IPS DF 4.7 (cell line): ENCODE data around the gene GPR142.
"Not testable (repeated sequence)": the region's sequence is repeated elsewhere in the genome, so short reads cannot be mapped to it uniquely, and the experiment has no call there.

Experiments
- DNase-seq: peaks from one replicate; pipeline ENCODE4 v3.0.0-alpha.2; 2013; ENCODE audit warnings: low spot score; ENCODE audit errors: extremely low read depth

GPR142 gene

DNA sequence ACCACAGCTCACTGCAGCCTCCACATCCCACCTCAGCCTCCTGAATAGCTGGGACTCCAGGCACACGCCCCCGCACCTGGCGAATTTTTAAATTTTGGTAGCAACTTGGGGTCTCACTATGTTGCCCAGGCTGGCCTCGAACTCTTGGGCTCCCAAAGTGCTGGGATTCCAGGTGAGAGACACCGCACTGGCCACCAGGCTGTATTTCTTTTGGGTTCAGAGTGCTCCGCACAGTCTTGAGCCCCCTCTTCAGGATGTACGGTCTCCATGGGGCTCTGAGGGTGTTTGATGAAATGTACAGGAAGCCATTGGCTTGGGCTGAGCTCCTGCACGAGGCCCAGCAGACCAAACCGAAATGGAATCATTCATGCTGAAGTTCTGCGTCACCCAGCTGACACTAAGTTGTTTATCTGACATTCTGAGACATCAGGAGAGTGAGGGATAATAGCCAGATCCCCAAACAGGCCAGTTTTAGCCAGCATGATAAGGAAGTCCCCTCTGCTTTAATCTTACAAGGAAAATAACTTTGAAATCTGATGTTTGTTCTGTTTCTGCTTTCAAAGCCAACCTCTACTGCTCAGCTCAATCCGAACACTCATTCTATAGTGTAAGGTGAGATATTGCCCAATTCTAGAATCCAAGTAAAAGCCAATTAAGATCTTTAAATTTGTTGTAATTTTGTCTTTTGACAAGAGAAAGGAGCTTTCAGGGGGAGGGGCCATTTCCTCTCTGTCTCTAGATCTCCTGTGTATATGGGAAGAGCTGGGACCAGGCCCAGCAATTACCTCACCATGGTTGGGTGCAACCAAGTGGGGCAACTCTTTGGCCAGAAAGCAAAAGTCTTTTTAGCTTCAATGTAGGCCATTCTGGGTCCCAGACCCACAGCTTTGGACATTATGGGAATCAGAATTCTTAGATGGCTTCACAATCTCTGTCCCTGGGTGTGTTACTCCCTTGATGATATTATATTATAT, 23.7 kb downstream of the GPR142 start:
- no peak for DNase-seq

DNA sequence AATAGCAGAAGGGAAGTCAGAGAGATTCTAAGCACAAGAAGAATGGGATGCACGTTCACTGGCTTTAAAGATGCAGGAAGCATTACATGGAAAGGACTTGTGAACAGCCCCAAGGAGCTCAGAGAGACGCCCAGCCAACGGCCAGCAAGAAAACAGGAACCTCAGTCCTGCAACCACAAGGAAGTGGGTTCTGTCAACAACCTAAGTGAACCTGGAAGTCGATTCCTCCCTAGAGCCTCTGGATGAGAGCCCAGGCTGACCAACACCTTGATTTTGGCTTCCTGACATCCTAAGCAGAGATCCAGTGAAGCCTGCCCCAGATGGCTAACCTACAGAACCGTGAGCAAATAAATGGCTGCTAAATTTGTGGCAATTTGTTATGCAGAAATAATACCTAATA, 24.5 kb downstream of the GPR142 start:
- DNase-seq, result no peak

DNA sequence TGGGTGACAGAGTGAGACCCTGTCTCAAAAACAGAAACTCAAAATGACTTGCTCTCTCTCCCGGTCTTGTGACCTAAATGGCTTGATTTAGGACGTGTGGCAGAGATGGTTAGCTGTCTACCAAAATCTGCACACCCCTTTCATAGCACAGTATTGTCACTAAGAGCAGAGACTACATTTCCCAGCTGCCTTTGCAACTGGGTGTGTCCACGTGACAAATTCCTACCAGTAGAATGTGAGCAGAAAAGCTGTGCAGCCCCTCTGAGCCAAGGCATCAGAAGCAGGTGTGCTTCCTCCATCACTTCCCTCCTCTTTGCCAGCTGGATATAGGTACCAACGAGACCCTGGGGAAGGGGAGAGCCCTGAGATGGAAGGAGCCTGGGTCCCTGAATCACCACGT, 25.5 kb downstream of the GPR142 start:
- DNase-seq, result no peak

DNA sequence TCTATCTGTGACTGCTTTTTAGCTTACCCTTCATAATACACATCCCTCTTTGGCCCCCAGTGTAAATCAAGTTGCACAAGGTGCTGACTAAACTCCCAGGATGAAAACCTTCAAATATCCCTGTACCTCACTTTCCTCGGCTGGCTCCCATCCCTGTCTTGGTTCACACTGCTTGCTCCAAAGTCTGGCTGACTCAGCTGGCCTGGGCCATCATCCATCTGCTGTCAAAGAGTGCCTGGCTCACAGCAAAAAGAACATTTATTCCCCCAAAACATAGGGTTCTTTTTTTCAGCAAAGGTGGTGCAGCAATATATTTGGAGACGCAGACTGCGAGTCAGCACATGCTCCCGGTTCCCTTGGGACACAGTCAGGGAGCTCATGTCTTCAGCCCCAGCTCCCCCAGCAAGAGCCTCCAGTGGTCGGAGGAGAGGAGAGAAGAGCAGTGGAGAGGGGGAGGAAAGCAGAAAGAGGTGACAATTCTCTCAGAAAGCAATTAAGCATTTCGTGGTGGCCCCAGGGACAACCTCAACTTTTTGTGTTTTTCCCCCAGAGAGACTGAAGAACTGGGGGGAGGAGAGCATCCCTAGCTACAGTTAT, 26.1 kb downstream of the GPR142 start:
- DNase-seq, result no peak

DNA sequence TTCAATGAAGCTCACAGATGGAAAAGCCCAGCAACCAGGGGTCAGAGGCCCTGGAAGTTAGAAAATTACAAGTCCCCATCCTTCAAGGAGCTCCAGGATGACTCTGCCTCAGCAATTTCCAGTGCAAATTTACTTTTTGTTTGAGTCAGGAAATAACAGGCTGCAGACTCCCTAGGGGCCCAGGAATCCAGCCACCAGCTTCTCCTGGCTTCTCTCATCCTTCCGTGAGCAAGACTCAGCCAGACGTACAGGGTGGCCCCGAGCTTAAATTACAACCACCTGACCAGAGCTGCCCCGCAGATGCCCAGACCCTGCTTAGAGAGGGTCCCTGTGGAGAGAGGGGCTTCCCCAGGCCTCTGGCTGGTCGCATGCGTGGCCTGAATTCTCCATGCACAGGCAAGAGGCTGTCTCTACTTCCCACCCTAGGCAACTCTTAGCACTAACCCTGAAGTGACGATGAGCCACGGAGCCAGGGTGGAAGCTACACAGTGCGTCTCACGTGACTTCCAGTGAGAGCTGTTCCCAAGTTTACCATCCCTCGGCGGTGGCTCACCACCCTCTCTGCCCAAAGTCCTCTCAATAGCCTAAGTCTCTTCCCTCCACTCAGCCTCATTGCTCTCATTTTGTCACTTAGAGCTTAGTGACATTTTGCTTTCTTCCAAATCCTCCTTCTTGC, 27.1 kb downstream of the GPR142 start:
- no peak for DNase-seq

DNA sequence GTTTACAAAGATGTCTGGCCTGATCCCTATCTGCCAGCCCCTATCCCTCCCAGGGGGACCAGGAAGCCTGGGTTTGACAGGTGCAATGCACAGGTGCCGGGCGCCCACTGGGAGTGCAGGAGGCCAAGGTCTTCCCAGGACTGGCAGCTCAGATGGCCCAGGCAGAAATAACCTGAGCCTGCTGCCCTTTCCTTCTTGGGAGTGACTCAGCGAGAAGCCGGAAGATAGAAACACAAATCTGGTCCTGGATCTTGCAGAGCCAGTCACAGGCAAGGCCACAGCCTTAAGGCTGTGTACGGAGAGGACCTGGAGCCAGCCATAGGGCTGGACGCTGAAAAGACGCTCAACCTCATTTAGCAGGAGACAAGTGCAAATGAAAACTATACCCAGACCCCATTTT, 27.7 kb downstream of the GPR142 start:
- DNase-seq, result no peak

DNA sequence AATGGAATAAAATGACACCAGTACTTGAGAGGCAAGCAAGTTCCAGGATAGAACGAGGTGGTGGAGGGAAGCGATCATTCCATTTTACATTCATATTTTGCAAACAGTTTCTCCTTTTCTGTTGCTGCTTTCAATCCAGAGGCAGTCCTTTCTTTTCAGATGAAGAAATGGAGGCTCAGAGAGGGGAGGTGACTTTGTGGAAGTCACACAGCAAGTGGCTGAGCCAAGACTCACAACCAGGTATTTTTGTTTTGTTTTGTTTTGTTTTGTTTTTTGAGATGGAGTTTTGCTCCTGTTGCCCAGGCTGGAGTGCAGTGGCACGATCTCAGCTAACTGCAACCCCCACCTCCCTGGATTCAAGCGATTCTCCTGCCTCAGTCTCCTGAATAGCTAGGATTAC, 29.3 kb downstream of the GPR142 start:
- no peak for DNase-seq

DNA sequence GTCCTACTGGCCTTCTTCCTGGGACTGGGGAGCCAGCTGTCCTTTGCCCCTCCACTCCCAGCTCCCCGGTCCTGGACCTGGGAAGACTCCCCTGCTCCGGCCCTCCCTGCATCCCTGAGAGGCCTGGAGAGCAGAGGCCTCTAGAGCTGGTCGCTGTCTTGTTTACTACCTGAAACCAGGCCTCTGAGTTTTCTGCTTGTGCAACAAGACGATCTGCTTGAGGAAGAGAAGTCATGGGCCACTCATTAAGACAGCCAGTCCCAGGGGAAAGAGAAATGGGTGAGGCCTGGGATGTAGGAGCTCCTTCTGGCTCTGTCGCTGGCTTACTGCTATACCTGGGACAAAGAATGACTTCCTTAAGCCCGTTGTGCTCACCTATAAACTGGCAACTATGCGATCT, 34.7 kb downstream of the GPR142 start:
- DNase-seq, result no peak

DNA sequence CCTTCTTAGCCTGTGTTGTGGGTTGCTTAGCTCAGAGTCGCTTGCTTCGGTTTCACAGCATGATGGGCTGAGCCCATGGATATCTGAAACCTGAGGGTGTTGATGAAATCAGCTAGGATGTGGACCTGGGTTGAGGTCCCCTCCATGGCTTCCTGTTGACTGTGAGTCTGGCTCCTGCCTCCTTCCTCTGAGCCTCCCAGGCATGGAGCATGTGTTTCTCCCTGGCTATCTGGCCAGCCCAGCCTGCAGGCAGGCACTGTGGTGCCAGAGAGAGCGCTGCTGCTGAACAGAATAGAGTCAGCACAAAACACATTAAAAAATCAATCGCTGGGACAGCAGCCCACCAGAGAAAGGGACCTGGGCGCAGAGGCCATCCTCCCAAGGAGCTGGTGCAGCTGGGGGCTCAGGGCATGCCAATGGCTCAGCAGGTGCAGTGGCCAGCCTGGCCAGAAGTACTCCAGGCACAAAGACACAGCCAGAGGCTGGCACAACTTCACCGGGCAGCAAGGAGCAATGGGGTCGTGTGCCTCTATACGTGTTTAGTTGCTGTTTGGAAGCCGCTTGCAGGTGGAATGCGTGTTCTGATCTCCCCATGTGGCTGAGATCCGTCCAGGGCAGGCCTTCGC, 36.3 kb downstream of the GPR142 start:
- DNase-seq, result no peak

DNA sequence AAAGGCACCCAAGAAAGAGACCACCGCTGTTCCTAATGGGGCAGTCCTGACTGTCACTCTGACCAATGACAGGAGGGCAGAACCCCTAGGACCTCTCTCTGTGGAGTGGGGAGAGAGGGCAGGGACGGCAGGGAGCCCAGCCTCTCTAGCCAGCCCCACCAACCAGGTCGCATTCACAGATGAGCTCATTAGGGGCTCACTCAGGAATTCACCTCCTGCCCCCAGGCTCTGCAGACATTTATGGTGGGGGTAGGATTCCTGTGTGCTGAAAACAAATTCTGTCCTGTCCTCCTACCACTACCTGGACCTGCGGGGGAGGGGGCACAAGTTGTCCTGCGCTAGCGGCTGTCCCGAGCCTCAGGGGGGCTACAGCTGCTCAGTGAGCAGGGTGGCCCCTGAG, 36.9 kb downstream of the GPR142 start:
- DNase-seq, result no peak

DNA sequence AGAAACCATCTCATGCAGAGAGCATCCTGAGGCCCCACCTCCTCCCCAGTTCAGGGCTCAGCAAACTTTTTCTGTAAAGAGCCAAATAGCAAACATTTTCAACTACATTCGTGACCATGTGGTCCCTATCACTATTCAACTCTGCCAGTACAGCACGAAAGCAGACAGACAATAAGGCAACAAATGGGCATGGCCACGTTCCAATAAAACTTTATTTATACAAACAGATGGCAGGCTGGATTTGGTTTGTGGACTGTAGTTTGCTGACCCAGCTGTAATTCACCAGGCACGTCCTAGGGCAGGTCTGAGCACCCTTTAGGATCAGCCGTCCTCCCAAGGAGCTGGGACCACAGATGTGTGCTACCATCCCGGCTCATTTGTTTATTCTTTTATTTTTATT, 37.5 kb downstream of the GPR142 start:
- DNase-seq, result no peak

DNA sequence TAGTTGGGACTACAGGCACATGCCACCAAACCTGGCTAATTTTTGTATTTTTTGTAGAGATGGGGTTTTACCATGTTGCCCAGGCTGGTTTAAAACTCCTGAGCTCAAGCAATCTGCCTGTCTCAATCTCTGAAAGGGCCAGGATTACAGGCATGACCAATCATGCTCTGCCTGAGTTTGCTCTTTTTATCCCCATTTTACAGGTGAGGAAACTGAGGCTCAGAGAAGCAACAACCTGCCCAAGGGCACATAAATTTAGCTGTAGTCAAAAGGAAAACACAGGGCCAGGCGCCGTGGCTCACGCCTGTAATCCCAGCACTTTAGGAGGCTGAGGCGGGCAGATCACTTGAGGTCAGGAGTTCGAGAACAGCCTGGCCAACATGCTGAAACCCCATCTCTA, 38.0 kb downstream of the GPR142 start:
- DNase-seq, result not testable (repeated sequence)

DNA sequence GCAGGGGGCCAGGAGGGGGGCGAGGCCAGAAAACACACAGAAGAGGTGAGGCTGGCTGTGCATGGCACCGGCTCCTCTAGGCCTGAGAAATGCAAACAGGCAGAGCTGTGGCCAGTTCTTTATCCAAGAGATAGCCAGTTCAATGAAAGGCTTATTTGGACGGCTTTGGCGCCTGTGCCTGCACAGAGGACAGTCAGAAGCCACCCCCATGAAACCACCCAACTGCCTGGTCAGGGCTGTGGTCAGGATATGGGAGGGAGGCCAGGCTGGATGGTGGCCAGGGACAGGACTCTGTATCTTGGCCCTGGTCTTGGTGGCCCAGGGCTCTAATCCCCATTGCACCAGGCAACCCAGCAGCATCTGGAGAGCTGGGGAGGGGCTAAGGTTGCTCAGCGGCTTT, 40.1 kb downstream of the GPR142 start:
- DNase-seq, result no peak

DNA sequence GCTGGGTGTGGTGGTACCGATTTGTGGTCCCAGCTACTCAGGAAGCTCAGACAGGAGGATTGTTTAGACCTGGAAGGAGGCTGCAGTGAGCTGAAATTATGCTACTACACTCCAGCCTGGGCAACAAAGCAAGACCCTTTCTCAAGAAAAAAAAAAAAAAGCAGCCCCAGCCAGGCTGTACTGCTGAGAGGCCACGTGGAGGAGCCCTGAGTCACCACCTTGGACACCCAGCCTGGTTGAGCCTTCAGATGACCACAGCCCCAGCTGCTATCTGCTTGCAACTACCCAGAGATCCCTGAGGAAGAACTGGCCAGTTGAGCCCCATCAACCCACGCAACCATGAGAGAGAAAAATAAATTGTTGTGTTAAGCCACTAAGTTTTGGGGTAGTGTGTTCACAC, 41.0 kb downstream of the GPR142 start:
- no peak for DNase-seq

DNA sequence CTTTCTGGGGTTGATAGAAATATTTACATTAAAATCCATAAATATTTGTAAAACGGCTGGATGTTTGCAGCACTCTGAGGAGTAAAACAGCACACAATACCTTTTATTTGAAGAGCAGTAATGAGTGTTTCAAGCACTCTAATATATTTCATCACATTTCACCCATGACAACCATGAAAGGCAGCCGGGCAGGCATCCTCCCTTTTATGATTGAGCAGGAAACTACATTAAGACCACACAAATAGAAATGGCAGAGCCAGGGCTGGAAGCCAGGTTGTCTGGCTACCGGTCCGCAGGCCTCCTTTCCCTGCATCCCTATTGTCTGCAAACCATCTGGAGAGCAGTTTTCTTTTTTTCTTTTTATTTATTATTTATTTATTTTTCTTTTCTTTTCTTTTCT, 41.5 kb downstream of the GPR142 start:
- DNase-seq, result no peak

DNA sequence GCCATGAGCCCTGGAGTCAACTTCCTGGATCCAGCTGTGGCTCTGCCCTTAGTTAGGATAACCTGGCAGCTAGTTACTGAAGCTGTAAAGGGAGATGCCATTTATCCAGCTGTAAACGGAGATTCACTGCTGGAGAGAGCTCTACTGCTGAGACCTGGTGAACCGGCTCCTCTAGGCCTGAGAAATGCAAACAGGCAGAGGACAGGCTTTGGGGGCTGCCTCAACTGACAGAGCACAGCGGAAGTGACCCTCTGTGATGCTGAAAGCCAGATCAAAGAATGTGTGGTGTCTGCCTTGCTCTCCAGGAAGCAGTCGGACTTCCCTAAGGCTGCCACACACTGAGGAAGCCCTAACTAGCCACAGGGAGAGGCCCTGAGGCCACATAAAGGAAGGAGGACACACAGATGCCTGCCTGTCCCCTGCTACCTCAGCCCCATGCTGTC, 42.7 kb downstream of the GPR142 start:
- no peak for DNase-seq

DNA sequence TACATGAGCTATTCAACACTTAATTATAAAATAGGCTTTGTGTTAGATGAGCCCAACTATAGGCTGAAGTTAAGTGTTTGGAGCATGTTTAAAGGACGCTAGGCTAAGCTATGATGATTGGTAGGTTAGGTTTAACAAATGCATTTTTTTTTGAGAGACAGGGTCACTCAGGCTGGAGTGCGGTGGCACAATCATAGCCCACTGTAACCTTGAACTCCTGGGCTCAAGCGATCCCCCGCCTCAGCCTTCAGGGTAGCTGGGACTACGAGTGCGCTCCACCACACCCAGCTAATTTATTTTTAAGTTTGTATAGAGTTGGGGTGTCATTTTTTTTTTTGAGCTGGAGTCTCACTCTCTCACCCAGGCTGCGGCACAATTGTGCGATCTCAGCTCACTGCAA, 45.3 kb downstream of the GPR142 start:
- DNase-seq, result no peak

DNA sequence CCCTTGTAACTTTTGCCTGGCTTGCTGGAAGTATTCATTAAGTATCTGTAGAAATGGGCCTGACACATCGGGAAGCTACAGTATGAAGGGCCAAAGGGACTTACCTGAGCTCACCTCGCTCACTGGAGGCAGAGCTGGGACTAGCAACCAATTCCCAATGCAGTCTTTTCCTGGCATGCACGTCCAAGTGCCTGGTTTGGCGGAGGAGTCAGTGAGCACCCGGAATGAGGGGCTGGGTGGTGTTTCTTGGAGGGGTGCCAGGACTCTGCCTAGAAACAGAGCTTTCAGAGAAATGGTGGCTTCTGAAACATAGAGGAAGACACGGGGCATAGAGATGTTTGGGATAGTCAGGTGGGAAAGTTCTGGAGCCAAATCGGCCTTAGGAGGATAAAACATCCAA, 46.2 kb downstream of the GPR142 start:
- DNase-seq, result no peak

DNA sequence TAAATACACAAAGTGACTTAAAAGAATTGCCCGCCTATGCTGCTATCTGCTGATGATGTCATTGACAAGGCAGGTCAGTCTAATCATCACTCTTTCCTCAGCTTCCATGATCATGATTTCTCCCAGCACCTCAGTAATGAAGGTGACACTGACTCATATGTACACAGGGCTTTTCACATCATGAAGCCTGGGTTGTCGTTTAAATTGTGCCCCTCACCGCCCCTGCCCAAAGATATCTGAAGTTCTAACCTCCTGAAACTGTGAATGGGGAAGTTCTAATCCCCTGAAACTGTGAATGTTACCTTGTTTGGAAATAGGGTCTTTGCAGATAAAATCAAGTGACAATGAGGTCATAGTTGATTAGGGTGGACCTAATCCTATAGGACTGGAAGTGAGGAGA, 47.2 kb downstream of the GPR142 start:
- DNase-seq, result no peak

DNA sequence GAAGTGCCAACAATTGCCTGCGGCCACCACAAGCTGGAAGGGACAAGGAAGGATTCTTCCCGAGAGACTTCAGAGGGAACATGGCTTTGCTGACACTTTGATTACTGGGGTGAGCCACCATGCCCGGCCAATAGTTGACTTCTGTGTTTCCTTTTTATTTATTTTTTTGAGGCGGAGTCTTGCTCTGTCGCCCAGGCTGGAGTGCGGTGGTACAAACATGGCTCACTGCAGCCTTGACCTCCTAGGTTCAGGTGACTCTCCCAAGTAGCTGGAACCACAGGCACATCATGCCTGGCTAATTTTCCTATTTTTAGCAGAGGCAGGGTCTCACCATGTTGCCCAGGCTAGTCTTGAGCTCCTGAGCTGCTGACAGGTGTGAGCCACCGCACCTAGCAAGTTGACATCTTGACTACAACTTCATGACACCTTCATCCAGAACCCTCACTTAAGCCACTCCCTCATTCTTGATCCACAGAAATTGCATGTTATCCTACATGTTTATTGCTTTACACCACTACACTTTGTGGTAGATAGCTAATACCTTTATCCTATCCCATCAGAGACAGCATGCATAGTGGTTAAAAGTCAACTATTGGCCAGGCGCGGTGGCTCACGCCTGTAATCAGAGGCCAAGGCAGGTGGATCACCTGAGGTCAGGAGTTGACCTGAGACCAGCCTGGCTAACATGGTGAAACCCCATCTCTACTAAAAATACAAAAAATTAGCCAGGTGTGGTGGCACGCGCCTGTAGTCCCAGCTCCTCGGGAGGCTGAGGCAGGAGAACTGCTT, 48.5 kb downstream of the GPR142 start:
- no peak for DNase-seq
